CD4-positive, alpha-beta T cell treated with Interleukin-12 subunit alpha and Interleukin-12 subunit beta, for 1 hour (primary cell): ENCODE data around the gene CTSL.

ENCODE experiments used
- DNase-seq: peaks from one replicate; pipeline ENCODE4 v3.0.0-alpha.2; 2020

CTSL gene

DNA sequence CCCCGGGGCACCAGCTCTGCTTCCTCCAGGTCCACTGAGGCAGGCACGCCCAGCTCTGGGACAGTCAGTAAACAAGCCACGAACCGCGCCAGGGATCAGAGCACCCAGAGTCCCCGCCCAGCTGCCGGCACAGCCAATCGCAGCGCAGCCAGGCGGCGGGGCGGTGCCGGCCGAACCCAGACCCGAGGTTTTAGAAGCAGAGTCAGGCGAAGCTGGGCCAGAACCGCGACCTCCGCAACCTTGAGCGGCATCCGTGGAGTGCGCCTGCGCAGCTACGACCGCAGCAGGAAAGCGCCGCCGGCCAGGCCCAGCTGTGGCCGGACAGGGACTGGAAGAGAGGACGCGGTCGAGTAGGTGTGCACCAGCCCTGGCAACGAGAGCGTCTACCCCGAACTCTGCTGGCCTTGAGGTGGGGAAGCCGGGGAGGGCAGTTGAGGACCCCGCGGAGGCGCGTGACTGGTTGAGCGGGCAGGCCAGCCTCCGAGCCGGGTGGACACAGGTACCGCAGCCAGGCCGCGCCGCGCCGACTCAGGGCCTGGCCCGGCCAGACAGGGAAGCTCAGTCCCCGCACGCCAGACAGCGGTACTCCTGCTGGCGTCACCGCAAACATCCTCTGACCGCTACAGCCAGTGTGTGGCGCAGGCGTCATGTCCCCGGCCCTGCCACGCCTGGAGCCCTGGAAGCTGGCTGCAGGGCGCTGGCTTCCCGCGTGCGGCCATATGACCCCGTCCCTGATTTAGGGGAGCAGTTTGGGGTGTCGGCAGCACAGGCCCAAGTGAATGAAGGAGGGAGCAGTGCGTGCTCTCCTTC, at the start of gene CTSL:
Gene CTSL (plus strand): TSS at position 220 of the 810 bp plus-strand sequence. CDS start 1,485 bp downstream, outside the sequence.
- DNase-seq: peak; percentile 46

DNA sequence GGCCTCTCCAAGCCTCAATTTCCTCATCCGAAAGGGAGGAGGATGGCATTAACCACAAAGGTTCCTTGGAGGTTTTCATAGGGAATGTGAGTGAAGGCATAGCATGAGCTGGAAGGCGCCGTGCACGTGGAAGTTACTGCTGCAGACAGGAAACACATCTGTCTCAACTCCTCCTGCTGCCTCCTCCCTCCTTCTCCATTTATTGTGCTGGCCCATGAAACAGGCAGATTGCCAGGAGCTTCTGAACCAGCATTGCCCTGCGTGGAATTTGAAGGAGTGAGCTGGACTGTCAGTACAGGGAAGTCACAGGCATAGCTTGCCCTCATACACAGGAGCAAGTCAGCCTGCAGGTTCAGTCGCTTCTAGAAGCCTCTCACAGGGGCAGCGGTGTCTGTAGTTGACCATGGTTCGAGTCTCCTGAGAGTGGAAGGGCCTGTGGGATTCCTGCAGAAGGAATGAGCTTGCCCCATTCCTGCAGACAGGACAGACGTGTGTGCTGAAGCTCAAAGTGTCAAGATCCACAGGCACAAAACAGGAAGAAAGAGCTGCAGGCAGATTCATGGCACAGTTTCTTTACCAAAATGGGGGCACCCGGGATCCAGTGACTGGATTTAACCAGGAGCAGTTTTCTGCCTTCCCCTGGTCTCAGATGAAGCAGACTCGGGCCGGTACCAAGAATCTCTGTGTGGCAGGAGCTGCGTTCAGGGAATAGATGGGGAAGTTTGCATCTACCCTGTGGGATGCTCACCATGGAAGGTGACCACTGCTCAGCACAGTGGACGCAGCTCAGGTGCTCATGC, 48.7 kb upstream of the CTSL start:
- no peak for DNase-seq

DNA sequence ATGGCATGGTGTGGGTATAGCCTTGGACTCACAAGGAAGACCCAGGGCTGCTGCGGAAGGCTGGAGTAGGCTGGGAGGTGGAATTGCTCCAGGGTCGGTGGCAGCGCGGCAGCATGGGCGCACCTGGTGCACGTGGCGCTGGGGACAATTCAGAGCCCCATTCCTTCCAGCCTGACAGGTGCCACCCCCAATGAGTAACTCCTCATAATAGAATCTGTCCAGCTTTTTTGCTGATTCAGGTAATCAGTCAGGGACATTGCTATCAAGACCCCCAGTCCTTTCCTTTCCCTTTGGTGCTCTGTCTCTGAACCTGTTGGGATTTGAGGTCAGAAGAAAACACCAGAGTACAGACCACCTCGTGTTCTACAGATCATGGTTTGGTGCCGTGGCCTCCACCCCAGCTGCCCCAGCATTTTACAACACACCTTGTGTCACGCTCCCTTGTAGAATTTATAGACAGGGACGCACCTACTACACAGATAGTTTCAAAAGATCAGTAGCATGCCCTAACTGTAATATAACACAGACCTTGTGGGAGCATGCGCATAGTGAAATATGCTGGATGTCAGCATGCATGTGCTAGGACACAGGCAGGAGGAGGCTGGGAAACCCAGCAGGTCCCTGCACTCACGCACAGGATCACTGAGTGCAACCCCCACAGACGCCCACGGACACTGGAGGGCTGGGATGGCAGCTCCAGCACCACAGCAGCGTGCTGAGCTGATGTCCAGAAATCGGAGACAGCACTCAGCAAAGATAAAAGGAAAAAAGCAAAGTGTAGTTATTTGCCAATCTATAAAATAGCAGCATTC, 47.9 kb upstream of the CTSL start:
- no peak for DNase-seq

DNA sequence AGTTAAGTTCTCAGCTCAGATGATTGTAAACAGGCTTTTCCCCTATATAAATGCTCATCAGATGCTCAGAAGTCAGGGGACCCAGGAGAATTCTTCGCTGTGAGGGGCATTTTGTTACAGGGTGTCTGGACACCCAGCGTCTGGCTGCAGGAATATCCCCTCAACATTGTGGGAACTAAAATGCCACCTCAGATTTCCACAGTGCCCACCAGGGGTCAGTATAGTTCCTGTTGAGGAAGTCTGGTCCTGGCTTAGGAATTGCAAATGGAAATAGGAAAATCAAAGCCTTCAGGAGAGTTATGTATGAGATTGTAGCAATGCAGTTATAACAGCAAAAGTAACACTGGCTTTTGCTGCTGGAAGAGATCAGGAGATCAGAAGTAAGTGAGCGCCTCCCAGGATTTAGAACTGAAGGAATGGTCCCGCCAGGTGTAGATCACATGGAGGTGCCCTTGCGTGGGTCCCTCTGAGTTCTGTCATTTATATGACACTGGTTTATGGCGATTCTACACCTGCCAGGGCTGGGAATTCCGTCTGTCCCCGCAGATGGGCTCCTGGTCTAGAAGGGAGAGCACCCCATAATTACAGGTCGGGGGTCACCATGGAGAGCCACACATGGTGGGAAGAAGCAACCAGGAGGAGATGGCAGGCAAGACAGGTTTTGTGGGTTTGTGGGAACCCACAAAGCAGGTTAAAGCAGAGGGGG, 47.1 kb upstream of the CTSL start:
- DNase-seq: peak; percentile 34

DNA sequence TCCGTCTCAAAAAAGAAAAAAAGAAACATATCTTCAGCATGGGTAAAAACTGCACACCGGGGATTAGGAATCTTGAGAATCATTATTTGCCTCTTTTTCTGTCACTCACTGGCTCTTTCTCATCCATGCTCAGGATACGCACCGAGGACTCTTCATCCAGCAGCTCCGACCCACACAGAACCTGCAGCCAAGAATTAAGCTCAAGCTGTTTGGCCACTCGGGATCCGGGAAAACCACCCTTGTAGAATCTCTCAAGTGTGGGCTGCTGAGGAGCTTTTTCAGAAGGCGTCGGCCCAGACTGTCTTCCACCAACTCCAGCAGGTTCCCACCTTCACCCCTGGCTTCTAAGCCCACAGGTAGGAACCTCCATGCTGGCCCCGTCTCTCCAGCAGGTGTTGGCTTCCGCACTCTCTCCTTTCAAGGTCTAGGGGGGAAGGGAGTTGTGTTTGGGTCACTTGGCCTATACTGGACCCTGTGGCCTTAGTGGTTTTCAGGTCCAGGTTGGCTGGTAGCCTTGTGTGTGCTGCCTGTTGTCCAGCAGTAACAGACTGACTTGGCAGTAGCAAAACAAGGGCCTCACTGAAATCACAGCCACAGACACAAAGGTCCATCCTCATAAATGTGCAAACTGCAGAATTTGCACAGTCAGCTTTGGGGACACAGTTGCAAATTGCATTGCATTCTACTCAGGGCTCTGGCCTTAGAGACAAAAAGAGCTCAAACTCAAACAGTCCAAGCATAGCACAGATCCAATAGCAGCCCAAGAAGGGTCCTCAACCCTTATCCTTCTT, 44.5 kb upstream of the CTSL start:
- no peak for DNase-seq

DNA sequence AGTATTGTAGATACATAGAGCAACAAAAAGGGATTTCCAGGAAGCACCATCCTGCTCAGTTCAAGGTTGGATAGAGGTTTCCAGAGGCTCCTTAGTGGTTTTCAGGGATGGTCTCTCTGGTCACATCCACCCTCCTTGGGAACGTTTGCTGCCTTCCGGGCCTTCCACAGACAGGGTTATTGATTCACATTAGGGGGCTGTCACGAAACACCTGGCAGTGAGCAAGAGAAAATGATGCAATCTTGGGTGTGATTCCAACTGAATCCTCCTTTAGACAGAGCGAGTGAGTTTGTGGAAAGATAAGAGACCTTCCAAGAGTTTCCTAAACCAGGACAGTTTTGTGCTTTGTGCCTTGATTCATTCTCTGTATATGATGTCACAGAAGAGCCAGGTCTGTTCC, 43.8 kb upstream of the CTSL start:
- no peak for DNase-seq

DNA sequence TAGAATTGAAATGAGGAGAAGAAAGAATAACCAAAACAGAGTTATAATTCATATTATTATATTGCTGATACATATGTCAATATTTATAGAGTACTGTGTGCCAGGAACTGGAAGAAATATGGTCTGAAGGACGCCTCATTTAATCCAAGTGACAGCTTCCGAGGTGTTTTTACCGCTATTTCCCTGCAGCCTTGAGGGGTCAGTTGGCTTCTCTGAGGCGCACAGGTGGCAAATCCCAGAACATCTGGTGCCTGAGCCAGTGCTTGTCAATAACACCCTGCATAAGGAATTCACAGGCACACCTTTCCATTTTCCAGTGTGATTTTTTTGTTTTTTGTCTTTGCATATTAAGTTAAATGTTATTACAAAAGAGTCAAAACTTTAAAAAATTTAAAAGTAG, 43.3 kb upstream of the CTSL start:
- DNase-seq: no peak

DNA sequence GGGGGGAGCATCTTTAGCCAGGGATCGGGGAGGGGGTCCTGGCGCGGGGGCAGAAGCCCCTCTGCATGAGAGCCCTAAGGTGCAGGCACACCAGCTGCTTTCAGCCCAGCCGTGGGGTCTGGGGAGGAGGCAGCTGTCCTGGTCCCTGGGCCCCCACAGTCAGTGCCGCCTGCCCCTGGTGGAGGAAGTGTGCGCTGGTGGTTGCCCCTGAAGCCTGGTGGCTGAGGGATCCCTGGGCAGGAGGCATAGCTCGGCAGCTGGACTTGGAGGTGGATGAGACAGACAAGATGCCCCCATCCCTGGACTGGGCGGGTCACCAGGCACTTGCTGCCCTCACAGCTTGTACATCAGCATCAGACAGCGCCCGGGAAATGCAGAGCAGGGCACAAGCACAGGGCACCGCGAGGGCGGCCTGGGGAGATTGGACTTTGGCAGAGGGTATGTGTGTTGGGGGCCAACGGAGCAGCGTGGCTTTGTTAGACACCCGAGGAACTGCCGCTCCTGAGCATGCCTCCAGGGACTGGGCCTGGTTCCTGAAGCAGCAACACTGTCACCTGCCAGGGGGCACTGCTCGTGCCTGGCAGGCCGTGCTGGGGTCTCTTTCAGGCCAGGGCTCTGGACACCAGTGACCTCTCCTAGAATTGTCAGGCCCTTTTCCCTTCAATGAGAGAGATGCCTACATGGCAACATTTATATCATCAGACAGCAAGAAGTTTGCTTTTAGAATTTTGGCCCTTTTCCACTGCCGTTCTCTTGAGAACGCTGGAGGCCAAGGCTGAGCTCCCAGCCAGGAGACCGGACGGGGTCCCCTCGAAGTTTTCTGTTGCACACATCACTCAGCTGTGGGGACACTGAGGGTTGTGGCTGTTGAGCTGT, 41.9 kb upstream of the CTSL start:
- DNase-seq: no peak

DNA sequence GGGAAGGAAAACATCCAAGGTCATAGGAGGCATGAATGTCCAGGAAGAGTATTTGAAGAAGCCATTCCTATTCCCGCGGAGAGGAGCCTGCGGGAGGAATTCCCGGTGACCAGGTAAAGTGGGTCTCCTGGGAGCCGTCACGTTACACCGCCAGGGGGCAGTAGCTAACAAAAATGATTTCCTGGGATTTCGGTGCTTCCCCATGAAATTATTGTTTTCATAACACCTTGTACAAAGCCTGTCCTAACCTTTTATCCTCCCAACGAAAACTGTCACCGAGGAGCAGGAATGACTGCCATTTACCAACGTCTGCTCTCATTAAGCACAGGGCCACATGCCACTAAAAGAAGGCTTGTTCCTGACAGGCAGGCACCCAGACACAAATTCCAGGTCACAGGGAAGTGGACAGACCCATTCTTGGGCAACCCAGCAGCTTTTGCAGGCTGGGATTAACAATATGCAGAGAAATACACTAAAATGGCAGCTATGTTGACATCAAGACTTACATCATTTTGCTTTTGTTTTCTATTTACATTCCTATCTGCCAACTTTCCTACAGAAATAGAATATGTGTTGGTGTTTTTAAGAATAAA, 41.2 kb upstream of the CTSL start:
- DNase-seq: no peak

DNA sequence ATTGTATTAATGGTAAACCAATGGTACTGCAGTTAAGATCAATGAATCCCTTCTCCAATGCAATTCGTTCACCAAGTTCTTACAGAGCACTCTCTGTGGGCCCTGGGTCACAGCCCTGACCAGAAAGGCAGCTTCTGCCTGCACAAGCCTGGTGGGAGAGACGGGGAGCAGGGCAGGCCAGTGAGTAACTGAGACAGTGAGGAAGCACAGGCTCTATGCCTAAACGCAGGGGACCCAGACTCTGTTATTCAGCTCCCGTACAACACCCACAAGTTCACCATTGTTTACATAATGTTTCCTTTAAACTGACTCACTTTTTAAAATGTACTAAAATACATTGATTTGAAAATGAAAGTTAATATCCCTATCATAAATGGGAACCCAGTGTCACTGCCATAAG, 40.5 kb upstream of the CTSL start:
- no peak for DNase-seq

DNA sequence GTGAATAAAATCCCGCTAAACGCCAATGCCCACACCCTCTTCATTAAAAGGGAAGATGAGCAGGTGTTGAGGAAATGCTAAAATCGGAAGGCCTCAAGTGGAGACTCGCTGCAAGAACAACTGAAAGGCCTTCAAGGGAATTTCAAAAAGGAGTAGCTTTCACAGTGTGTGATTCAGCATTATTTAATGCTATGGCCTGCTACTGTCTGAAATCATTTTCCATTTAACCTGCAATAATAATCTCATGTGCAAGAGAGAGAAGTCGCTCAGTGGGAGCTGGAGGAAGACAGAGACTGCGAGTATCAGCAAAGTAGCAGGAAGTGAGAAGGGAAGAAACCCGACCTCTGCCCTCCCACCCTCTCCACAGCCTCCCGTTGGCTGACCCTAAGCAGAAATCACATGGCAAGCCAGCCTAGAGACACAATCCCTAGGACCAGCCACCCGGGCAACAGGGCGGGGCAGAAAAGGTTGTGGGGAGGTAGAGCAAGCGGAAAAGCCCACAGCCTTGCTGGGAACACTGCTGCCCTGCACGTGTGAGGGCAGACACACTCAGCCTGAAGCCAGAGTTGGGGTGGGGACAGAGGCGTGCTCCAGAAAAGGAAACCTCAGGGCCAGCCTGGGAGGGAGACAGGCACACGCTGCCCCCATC, 39.9 kb upstream of the CTSL start:
- DNase-seq: no peak

DNA sequence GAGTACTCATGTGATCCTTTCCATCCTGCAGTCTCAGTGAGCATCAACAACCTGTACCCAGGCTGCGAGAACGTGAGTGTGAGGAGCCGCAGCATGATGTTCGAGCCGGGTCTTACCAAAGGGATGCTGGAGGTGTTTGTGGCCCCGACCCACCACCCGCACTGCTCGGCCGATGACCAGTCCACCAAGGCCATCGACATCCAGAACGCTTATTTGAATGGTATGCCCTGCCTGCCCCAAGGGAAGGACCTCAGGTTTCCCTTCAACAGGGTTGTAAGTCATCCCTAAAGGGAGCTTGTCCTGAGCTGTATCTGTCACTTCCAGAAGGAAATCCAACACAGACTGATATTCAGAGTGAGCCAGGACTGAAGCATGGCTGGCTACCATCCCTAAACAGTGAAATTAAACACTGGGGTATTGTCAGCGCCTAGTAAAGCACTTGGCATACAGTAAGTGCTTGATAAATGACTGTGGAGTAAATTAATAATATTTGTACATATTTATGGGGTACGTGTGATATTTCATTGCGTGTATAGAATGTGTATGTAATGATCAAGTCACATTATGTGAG, 39.3 kb upstream of the CTSL start:
- no peak for DNase-seq

DNA sequence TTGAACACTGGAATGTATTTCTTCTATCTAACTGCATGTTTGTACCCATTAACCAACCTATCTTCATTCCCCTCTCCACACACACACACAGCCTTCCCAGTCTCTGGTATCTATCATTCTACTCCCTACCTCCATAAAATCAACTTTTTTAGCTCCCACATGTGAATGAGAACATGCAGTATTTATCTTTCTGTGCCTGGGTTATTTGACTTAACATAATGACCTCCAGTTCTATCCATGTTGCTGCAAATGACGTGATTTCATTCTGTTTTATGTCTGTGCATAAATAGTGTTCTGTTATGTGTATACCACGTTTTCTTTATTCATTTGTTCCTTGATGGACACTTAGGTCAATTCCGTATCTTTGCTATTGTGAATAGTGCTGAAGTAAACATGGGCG, 38.7 kb upstream of the CTSL start:
- no peak for DNase-seq

DNA sequence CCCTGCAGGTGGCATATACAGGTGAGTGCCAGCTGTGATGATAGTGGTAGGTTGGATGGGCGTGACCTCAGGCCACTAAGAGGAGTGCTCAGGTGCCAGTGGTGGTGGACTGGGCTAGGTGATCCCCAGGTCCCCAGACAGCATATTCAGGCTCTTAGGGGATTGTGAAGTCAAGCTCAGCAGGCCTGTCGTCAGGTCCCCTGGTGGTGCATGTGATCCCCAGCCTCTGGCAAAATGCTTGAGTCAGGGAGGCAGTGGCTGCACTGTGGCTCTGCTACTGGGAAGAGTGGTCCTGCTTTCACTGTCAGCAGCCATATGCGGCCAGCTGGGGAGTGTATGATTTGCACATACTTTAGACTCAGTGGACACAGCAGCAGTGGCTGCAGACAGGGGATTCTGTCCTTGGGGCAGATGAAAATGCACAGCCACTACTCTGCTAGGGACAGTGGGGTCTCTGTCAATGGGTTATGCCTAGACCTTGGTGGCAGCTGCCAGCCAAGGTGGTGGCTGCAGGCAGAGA, 31.6 kb upstream of the CTSL start:
- no peak for DNase-seq

DNA sequence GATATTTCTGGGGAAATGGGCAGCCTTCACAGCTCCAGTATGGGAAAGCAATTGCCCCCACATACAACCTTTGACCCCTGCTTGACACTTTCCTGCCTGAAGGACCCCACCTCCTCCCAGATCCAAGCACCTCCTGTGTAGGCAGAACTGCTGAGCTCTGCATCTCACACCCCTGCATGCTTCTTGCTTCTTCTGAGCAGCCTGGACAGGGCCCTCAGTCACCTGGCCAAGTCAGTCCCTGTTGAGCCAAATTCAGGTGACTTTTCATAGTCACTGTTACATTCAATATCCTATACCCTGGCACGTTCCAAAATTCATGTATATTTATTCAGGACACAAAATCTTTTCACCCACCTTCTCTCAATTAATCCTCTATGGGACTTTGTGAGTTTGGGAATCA, 30.4 kb upstream of the CTSL start:
- no peak for DNase-seq

DNA sequence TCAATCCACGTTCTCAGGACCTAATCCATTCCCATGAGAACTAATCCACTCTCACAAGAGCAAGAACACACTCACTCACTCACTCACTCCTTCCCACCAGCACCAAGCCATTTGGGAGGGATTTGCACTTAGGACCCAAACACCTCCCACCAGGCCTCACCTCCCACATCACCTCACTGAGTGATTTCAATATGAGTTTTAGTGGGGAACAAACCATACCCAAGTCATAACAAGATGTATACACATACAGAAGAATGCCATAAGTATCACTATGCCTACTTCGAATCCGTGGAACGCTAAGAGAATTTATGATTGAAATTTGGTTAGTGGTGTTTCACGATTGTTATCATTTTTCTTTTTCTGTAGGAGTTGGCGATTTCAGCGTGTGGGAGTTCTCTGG, 29.3 kb upstream of the CTSL start:
- no peak for DNase-seq

DNA sequence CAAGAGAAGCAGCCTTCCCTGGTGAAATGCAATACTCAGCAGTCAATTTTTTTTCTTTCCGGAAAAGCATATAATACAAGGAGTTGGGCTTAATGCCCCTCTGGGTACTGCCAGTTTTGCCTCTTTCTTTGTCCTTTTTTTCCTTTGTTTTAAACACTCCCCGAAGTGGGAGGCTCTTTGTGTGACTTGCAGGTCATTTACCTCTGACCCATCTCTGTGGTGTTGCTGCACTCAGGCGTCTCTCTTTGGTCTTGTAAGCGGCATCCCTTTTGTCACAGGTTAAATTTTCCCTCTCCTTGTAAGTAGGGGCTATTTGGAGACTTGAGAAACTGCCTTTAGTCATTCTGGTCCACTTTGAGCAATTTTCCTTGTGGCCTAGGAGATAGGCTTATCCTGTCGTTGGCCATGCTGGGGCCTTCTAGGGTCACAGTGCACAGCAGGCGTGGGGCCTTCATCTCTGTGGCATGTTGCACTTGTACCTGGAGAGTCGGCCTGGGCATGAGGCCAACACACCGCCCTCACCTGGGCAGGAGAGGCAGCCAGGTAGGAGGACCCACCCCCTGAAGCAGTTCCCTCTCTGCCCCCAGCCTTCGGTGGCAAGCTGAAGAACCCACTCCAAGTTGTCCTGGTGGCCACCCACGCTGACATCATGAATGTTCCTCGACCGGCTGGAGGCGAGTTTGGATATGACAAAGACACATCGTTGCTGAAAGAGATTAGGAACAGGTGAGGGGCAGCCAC, 27.7 kb upstream of the CTSL start:
- DNase-seq: no peak

DNA sequence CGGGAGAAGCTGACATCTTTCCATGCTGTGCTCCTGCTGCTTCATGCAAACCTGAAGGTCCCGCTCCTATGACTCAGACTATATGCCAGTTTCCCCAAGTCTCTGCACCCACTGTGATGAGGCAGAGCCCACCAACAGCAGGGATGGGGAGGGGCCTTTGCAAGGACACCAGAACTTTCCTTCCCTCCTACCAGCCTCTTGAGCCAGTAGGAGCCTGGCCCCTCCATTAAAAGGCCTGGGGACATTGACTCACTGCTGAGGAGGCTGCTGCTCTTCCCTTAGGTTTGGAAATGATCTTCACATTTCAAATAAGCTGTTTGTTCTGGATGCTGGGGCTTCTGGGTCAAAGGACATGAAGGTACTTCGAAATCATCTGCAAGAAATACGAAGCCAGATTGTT, 26.1 kb upstream of the CTSL start:
- no peak for DNase-seq

DNA sequence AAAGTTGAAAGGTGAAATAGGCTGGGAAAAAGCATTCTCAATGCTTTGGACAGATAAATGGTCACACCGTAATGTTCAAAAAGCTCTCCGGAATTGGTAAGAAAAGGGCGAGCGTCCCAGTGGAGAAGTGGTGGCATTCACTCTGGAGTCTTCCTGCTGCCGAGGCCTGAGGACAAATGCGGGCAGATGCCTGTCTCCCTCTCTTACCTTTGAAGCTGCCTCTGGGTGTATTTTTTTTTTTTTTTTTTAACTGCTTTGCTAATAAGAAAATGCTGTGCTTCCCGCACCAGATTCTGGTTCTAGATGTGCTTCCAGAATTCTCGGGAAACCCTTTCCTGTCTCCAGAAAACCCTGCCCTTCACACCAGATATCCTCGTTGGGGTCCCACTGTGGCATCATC, 24.4 kb upstream of the CTSL start:
- no peak for DNase-seq
